ENCODE data around the gene PRR12.

The PRR12 gene

GRCh38 chr19:49636233-49636932, 45.4 kb downstream of the PRR12 start:
- H3K4me1 ChIP-seq (ENCODE audit: control insufficient read depth, insufficient read depth, low read length) = peaks cover 33% of the 10 kb centered on the region
- H3K27me3 ChIP-seq (ENCODE audit: control insufficient read depth, insufficient read depth, low read length, poor library complexity, severe bottlenecking) = peaks cover 4% of the 10 kb centered on the region
- no peaks in the 10 kb centered on the region for H3K36me3 ChIP-seq (ENCODE audit: control insufficient read depth, insufficient read depth, low read length)
- peak overlapping the region; percentile 32 for H3K27ac ChIP-seq (ENCODE audit: insufficient read depth, low read depth, low read length, poor library complexity, severe bottlenecking)
- no peaks in the 10 kb centered on the region for H3K9me3 ChIP-seq (ENCODE audit: control insufficient read depth, low read length)
- H3K4me3 ChIP-seq (ENCODE audit: insufficient read depth, low read depth, low read length) = no peak overlapping the region
- 83 to 84% methylated on average over 30 of the region's 30 CpGs for WGBS, 2 experiments

GRCh38 chr19:49637821-49638738, 47.1 kb downstream of the PRR12 start:
- WGBS, 2 experiments = 17% methylated on average over 19 of the region's 19 CpGs
- Histone ChIP-seq H3K36me3 (ENCODE audit: control insufficient read depth, insufficient read depth, low read length) (no peaks in the 10 kb centered on the region), H3K9me3 (ENCODE audit: control insufficient read depth, low read length) (no peaks in the 10 kb centered on the region), H3K27me3 (ENCODE audit: control insufficient read depth, insufficient read depth, low read length, poor library complexity, severe bottlenecking) (peaks cover 4% of the 10 kb centered on the region), H3K27ac (ENCODE audit: insufficient read depth, low read depth, low read length, poor library complexity, severe bottlenecking) (peak overlapping the region; percentile 17), H3K4me1 (ENCODE audit: control insufficient read depth, insufficient read depth, low read length) (peaks cover 36% of the 10 kb centered on the region), H3K4me3 (ENCODE audit: insufficient read depth, low read depth, low read length) (peak overlapping the region; percentile 26)

- Histone ChIP-seq H3K27ac (ENCODE audit: insufficient read depth, low read depth, low read length, poor library complexity, severe bottlenecking) (no peak overlapping the region), H3K4me1 (ENCODE audit: control insufficient read depth, insufficient read depth, low read length) (peaks cover 39% of the 10 kb centered on the region)
Measured at GRCh38 chr19:49639401-49640112, 48.6 kb downstream of the PRR12 start.

GRCh38 chr19:49640113-49640898, 49.3 kb downstream of the PRR12 start, which contains the start of gene RRAS:
Gene RRAS, minus strand, starts transcription at chr19:49640143. Its CDS starts 45 bp downstream, at chr19:49640098.
- H3K4me3 ChIP-seq (ENCODE audit: insufficient read depth, low read depth, low read length) = peak within 1 kb of the TSS; percentile 82
- no peaks in the 10 kb centered on the region for H3K9me3 ChIP-seq (ENCODE audit: control insufficient read depth, low read length)
- 0 to 1% methylated on average over 51 of the region's 51 CpGs for WGBS, 2 experiments
- no peaks in the 10 kb centered on the region for H3K36me3 ChIP-seq (ENCODE audit: control insufficient read depth, insufficient read depth, low read length)
- H3K27ac ChIP-seq (ENCODE audit: insufficient read depth, low read depth, low read length, poor library complexity, severe bottlenecking) = peak within 1 kb of the TSS; percentile 99
- H3K4me1 ChIP-seq (ENCODE audit: control insufficient read depth, insufficient read depth, low read length) = peaks cover 39% of the 10 kb centered on the region
- peaks cover 4% of the 10 kb centered on the region for H3K27me3 ChIP-seq (ENCODE audit: control insufficient read depth, insufficient read depth, low read length, poor library complexity, severe bottlenecking)

More at GRCh38 chr19:49639401-49640112, 48.6 kb downstream of the PRR12 start:
- H3K27me3 ChIP-seq (ENCODE audit: control insufficient read depth, insufficient read depth, low read length, poor library complexity, severe bottlenecking) = peaks cover 4% of the 10 kb centered on the region
- peak overlapping the region; percentile 32 for H3K4me3 ChIP-seq (ENCODE audit: insufficient read depth, low read depth, low read length)
- 6 to 7% methylated on average over 31 of the region's 31 CpGs for WGBS, 2 experiments
- no peaks in the 10 kb centered on the region for H3K9me3 ChIP-seq (ENCODE audit: control insufficient read depth, low read length)
- H3K36me3 ChIP-seq (ENCODE audit: control insufficient read depth, insufficient read depth, low read length) = no peaks in the 10 kb centered on the region

GRCh38 chr19:49641688-49642491, 50.9 kb downstream of the PRR12 start, which contains the start of gene SCAF1:
Gene SCAF1, plus strand, starts transcription at chr19:49642209. Its CDS starts 2,818 bp downstream, at chr19:49645027.
- peaks cover 26% of the 10 kb centered on the region for H3K4me1 ChIP-seq (ENCODE audit: control insufficient read depth, insufficient read depth, low read length)
- H3K4me3 ChIP-seq (ENCODE audit: insufficient read depth, low read depth, low read length) = peak within 1 kb of the TSS; percentile 82
- peaks cover 4% of the 10 kb centered on the region for H3K27me3 ChIP-seq (ENCODE audit: control insufficient read depth, insufficient read depth, low read length, poor library complexity, severe bottlenecking)
- WGBS, 2 experiments = 0% methylated on average over 87 of the region's 87 CpGs
- peaks cover 13% of the 10 kb centered on the region for H3K36me3 ChIP-seq (ENCODE audit: control insufficient read depth, insufficient read depth, low read length)
- H3K9me3 ChIP-seq (ENCODE audit: control insufficient read depth, low read length) = no peaks in the 10 kb centered on the region
- peak within 1 kb of the TSS; percentile 99 for H3K27ac ChIP-seq (ENCODE audit: insufficient read depth, low read depth, low read length, poor library complexity, severe bottlenecking)

GRCh38 chr19:49642492-49643035, 51.6 kb downstream of the PRR12 start:
- H3K4me1 ChIP-seq (ENCODE audit: control insufficient read depth, insufficient read depth, low read length) = peaks cover 25% of the 10 kb centered on the region
- 14 to 16% methylated on average over 5 of the region's 5 CpGs for WGBS, 2 experiments
- peaks cover 4% of the 10 kb centered on the region for H3K27me3 ChIP-seq (ENCODE audit: control insufficient read depth, insufficient read depth, low read length, poor library complexity, severe bottlenecking)
- H3K36me3 ChIP-seq (ENCODE audit: control insufficient read depth, insufficient read depth, low read length) = peaks cover 19% of the 10 kb centered on the region
- no peak overlapping the region for H3K27ac ChIP-seq (ENCODE audit: insufficient read depth, low read depth, low read length, poor library complexity, severe bottlenecking)
- no peaks in the 10 kb centered on the region for H3K9me3 ChIP-seq (ENCODE audit: control insufficient read depth, low read length)
- H3K4me3 ChIP-seq (ENCODE audit: insufficient read depth, low read depth, low read length) = peak overlapping the region; percentile 82

- H3K4me3 ChIP-seq (ENCODE audit: insufficient read depth, low read depth, low read length) = peak overlapping the region; percentile 82
- peaks cover 17% of the 10 kb centered on the region for H3K4me1 ChIP-seq (ENCODE audit: control insufficient read depth, insufficient read depth, low read length)
- no peak overlapping the region for H3K27ac ChIP-seq (ENCODE audit: insufficient read depth, low read depth, low read length, poor library complexity, severe bottlenecking)
- WGBS, 2 experiments = 93 to 94% methylated on average over 2 of the region's 2 CpGs
- H3K27me3 ChIP-seq (ENCODE audit: control insufficient read depth, insufficient read depth, low read length, poor library complexity, severe bottlenecking) = peaks cover 4% of the 10 kb centered on the region
- H3K36me3 ChIP-seq (ENCODE audit: control insufficient read depth, insufficient read depth, low read length) = peaks cover 22% of the 10 kb centered on the region
- no peaks in the 10 kb centered on the region for H3K9me3 ChIP-seq (ENCODE audit: control insufficient read depth, low read length)
Measured at GRCh38 chr19:49643466-49643865, 52.5 kb downstream of the PRR12 start.

GRCh38 chr19:49645592-49645991, 54.6 kb downstream of the PRR12 start:
- H3K4me3 ChIP-seq (ENCODE audit: insufficient read depth, low read depth, low read length) = no peak overlapping the region
- no peak overlapping the region for H3K27ac ChIP-seq (ENCODE audit: insufficient read depth, low read depth, low read length, poor library complexity, severe bottlenecking)
- H3K4me1 ChIP-seq (ENCODE audit: control insufficient read depth, insufficient read depth, low read length) = peaks cover 5% of the 10 kb centered on the region
- H3K9me3 ChIP-seq (ENCODE audit: control insufficient read depth, low read length) = no peaks in the 10 kb centered on the region
- WGBS, 2 experiments = 94 to 96% methylated on average over 11 of the region's 11 CpGs
- H3K27me3 ChIP-seq (ENCODE audit: control insufficient read depth, insufficient read depth, low read length, poor library complexity, severe bottlenecking) = no peaks in the 10 kb centered on the region
- H3K36me3 ChIP-seq (ENCODE audit: control insufficient read depth, insufficient read depth, low read length) = peaks cover 28% of the 10 kb centered on the region

Measured in ectodermal cell (in vitro differentiated cells).